ENCODE measurements around the gene TMEFF1.
A peak's percentile ranks its signal among the peaks of the same experiment; 100 is the strongest.
"Not testable (repeated sequence)": the region's sequence is repeated elsewhere in the genome, so short reads cannot be mapped to it uniquely, and the experiment has no call there.

The TMEFF1 gene

GRCh38 chr9:100472788-100473275 lies at the start of gene TMEFF1:
Gene TMEFF1, plus strand, starts transcription at chr9:100473149. Its CDS starts 396 bp downstream, at chr9:100473545.
- peak; percentile 81 for DNase-seq

- DNase-seq: no peak
Observed at GRCh38 chr9:100425758-100426157, 47.2 kb upstream of the TMEFF1 start.

- DNase-seq: no peak
Observed at GRCh38 chr9:100426189-100426529, 46.8 kb upstream of the TMEFF1 start.

GRCh38 chr9:100426530-100427365 lies 46.2 kb upstream of the TMEFF1 start, which contains the start of gene MSANTD3:
Gene MSANTD3, plus strand, starts transcription at chr9:100427143. Its CDS starts 14,796 bp downstream, at chr9:100441939.
- DNase-seq: peak; percentile 72

- DNase-seq: peak; percentile 81
Observed at GRCh38 chr9:100427366-100428263, 45.3 kb upstream of the TMEFF1 start.

- DNase-seq: no peak
Observed at GRCh38 chr9:100428871-100429654, 43.9 kb upstream of the TMEFF1 start.

GRCh38 chr9:100430286-100430940 lies 42.5 kb upstream of the TMEFF1 start:
- no peak for DNase-seq

GRCh38 chr9:100431886-100432285 lies 41.1 kb upstream of the TMEFF1 start:
- no peak for DNase-seq

GRCh38 chr9:100432736-100433135 lies 40.2 kb upstream of the TMEFF1 start:
- no peak for DNase-seq

- no peak for DNase-seq
Observed at GRCh38 chr9:100436571-100436970, 36.4 kb upstream of the TMEFF1 start.

- peak; percentile 86 for DNase-seq
Observed at GRCh38 chr9:100437860-100438805, 34.8 kb upstream of the TMEFF1 start.

GRCh38 chr9:100440071-100440470 lies 32.9 kb upstream of the TMEFF1 start:
- no peak for DNase-seq

- not testable (repeated sequence) for DNase-seq
Observed at GRCh38 chr9:100440487-100440886, 32.5 kb upstream of the TMEFF1 start.

- DNase-seq: no peak
Observed at GRCh38 chr9:100441911-100442361, 31.0 kb upstream of the TMEFF1 start.

- no peak for DNase-seq
Observed at GRCh38 chr9:100443781-100444768, 28.9 kb upstream of the TMEFF1 start.

- DNase-seq: no peak
Observed at GRCh38 chr9:100445161-100445902, 27.6 kb upstream of the TMEFF1 start.

GRCh38 chr9:100445903-100446549 lies 26.9 kb upstream of the TMEFF1 start:
- DNase-seq: no peak

GRCh38 chr9:100447041-100447440 lies 25.9 kb upstream of the TMEFF1 start:
- DNase-seq: no peak
